HEK293 (cell line): ENCODE measurements around the gene AKAP6.
A peak's percentile ranks its signal among the peaks of the same experiment; 100 is the strongest.

Experiments
- CTCF ChIA-PET: fragments of 350-600 bp; formaldehyde crosslinking; extraction: SDS; loops from one replicate; lab custom pipeline; 2021; ENCODE audit warnings: antibody characterized with exemption; lab: Yijun Ruan, JAX
- POLR2A ChIA-PET: fragments of 300-600 bp; formaldehyde crosslinking; extraction: SDS; loops from one replicate; lab custom pipeline; 2020; ENCODE audit warnings: antibody characterized with exemption, inconsistent platforms; lab: Yijun Ruan, JAX
- H3K27ac ChIP-seq: fragments of 200-500 bp; sonication (Bioruptor generic); 2 replicates; pipeline ENCODE4 v1.5.1; 2014; ENCODE audit warnings: low read depth, low read length, control low read depth, inconsistent platforms; ENCODE audit errors: extremely low read depth
- H3K36me3 ChIP-seq, 2 experiments: fragments of 200-500 bp in 1 of 2; sonication (Bioruptor generic) in 1 of 2; 1 replicate in 1 of 2; 2 replicates in 1 of 2; pipeline ENCODE4 v1.5.1; 2014 to 2017; ENCODE audit warnings: inconsistent platforms in 2 of 2, low read length in 2 of 2; ENCODE audit not compliant: control insufficient read depth in 2 of 2, insufficient read depth in 1 of 2
- H3K4me1 ChIP-seq: fragments of 200-500 bp; sonication (Bioruptor generic); 2 replicates; pipeline ENCODE4 v1.5.1; 2014; ENCODE audit warnings: mild to moderate bottlenecking, low read length, inconsistent platforms; ENCODE audit not compliant: control insufficient read depth, insufficient read depth
- H3K4me3 ChIP-seq: 2 replicates; pipeline ENCODE4 v1.5.1; 2011; ENCODE audit warnings: low read depth, mild to moderate bottlenecking, control low read depth, low read length, moderate library complexity
- H3K9me3 ChIP-seq: fragments of 200-500 bp; sonication (Bioruptor generic); 2 replicates; pipeline ENCODE4 v1.5.1; 2014; ENCODE audit warnings: low read depth, low read length, inconsistent platforms; ENCODE audit not compliant: control insufficient read depth, insufficient read depth
- ATF2 ChIP-seq: fragments of 450-650 bp; formaldehyde crosslinking; IDR thresholded peaks from 2 replicates; pipeline ENCODE4 v1.5.1; 2016; ENCODE audit warnings: missing biosample characterization, missing genetic modification characterization, low read depth
- EGR2 ChIP-seq: fragments of 450-650 bp; formaldehyde crosslinking; IDR thresholded peaks from 2 replicates; pipeline ENCODE4 v1.5.1; 2016; ENCODE audit warnings: low read depth, missing biosample characterization, missing genetic modification characterization
- FEZF1 ChIP-seq: fragments of 450-650 bp; formaldehyde crosslinking; IDR thresholded peaks from 2 replicates; pipeline ENCODE4 v1.5.1; 2016; ENCODE audit warnings: missing biosample characterization, missing genetic modification characterization
- GLIS1 ChIP-seq: fragments of 450-650 bp; formaldehyde crosslinking; IDR thresholded peaks from 2 replicates; pipeline ENCODE4 v1.5.1; 2016; ENCODE audit warnings: missing biosample characterization, missing genetic modification characterization
- PRDM6 ChIP-seq: fragments of 450-650 bp; formaldehyde crosslinking; IDR thresholded peaks from 2 replicates; pipeline ENCODE4 v1.5.1; 2017; ENCODE audit warnings: missing biosample characterization, missing genetic modification characterization
- REPIN1 ChIP-seq: fragments of 450-650 bp; formaldehyde crosslinking; IDR thresholded peaks from 2 replicates; pipeline ENCODE4 v1.5.1; 2017; ENCODE audit warnings: missing biosample characterization, missing genetic modification characterization, low read depth
- ZBTB48 ChIP-seq: fragments of 450-650 bp; formaldehyde crosslinking; IDR thresholded peaks from 2 replicates; pipeline ENCODE4 v1.5.1; 2016; ENCODE audit warnings: missing biosample characterization, missing genetic modification characterization
- ZFHX2 ChIP-seq: fragments of 450-650 bp; formaldehyde crosslinking; conservative IDR thresholded peaks from 2 replicates; pipeline ENCODE4 v1.5.1; 2016; ENCODE audit warnings: missing biosample characterization, missing genetic modification characterization
- ZIC2 ChIP-seq: fragments of 450-650 bp; formaldehyde crosslinking; IDR thresholded peaks from 2 replicates; pipeline ENCODE4 v1.5.1; 2016; ENCODE audit warnings: missing biosample characterization, missing genetic modification characterization
- ZNF121 ChIP-seq: fragments of 450-650 bp; formaldehyde crosslinking; IDR thresholded peaks from 2 replicates; pipeline ENCODE4 v1.5.1; 2016; ENCODE audit warnings: missing biosample characterization, missing genetic modification characterization
- ZNF223 ChIP-seq: fragments of 450-650 bp; formaldehyde crosslinking; IDR thresholded peaks from 2 replicates; pipeline ENCODE4 v1.5.1; 2016; ENCODE audit warnings: missing biosample characterization, missing genetic modification characterization
- ZNF335 ChIP-seq: fragments of 450-650 bp; formaldehyde crosslinking; conservative IDR thresholded peaks from 2 replicates; pipeline ENCODE4 v1.5.1; 2016; ENCODE audit warnings: missing biosample characterization, missing genetic modification characterization
- ZNF530 ChIP-seq: fragments of 450-650 bp; formaldehyde crosslinking; IDR thresholded peaks from 2 replicates; pipeline ENCODE4 v1.5.1; 2016; ENCODE audit warnings: low read depth, missing biosample characterization, missing genetic modification characterization
- ZNF544 ChIP-seq: fragments of 450-650 bp; formaldehyde crosslinking; IDR thresholded peaks from 2 replicates; pipeline ENCODE4 v1.5.0; 2017; ENCODE audit warnings: missing biosample characterization, missing genetic modification characterization
- ZNF548 ChIP-seq: fragments of 450-650 bp; formaldehyde crosslinking; IDR thresholded peaks from 2 replicates; pipeline ENCODE4 v1.5.1; 2016; ENCODE audit warnings: missing biosample characterization, missing genetic modification characterization
- ZNF785 ChIP-seq: fragments of 450-650 bp; formaldehyde crosslinking; IDR thresholded peaks from 2 replicates; pipeline ENCODE4 v1.5.1; 2016; ENCODE audit warnings: missing biosample characterization, missing genetic modification characterization
- ZSCAN16 ChIP-seq: fragments of 450-650 bp; formaldehyde crosslinking; IDR thresholded peaks from 2 replicates; pipeline ENCODE4 v1.5.1; 2016; ENCODE audit warnings: missing biosample characterization, missing genetic modification characterization
- TF ChIP-seq, protein P1 (sequence below): fragments of 450-650 bp; formaldehyde crosslinking; IDR thresholded peaks from 2 replicates; pipeline ENCODE4 v1.5.1; 2016; ENCODE audit warnings: missing biosample characterization, missing genetic modification characterization
- TF ChIP-seq, protein P2 (sequence below): sonication (generic); formaldehyde crosslinking; IDR thresholded peaks from 2 replicates; pipeline ENCODE4 v1.8.1; 2022; ENCODE audit warnings: mild to moderate bottlenecking, moderate library complexity, missing genetic modification reagents

Gene AKAP6

DNA sequence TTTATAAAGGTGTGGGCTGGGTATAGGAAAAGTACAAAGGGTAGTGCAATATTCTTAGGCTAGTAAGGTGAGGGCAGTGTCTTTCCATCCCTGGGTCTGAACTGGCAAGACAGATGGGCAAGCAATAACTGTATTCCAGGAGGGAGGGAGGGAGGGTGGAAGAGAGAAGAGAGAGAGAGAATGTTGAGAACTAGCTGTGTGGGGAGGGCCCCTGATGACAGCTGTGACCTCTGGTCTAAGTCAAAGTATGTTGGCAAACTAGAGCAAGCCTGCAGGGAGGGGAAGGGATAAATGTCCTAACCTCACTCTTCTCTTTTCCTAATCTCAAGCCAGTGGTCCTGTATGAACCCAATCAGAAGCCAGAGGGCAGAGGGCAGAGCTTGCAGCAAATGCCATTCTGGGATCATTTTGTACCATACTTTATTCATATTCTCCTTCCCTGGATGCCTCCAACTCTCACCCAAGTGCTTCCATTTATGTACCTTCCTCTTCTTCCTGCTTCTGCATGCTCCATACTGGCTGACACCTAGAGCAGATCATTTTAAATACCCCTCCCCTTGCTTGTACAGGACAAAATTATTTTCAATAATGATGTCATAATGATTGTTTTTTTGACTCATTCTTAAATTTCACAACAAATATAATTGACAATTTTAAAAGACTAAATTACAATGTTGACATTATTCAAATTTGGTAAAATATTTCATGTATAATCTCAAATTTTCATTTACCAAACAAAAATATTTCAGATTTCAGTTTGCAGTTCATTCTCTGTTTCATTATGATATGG, 75.9 kb downstream of the AKAP6 start:
- CTCF ChIA-PET, result no interaction called here
- TF ChIP-seq ATF2 (tag by site-specific recombination), result peak; percentile 60
- TF ChIP-seq ZNF223 (tag by site-specific recombination), result no peak
- H3K4me3 ChIP-seq, result no peak overlapping the region

GRCh38 chr14:32405856-32406255, 76.8 kb downstream of the AKAP6 start:
- TF ChIP-seq ZNF530 (tag by site-specific recombination) (no peak), ZNF548 (tag by site-specific recombination) (no peak), ZNF335 (tag by site-specific recombination) (no peak), ZNF223 (tag by site-specific recombination) (no peak), REPIN1 (no peak), ZNF121 (tag by site-specific recombination) (no peak)
- TF ChIP-seq, protein P1, sequence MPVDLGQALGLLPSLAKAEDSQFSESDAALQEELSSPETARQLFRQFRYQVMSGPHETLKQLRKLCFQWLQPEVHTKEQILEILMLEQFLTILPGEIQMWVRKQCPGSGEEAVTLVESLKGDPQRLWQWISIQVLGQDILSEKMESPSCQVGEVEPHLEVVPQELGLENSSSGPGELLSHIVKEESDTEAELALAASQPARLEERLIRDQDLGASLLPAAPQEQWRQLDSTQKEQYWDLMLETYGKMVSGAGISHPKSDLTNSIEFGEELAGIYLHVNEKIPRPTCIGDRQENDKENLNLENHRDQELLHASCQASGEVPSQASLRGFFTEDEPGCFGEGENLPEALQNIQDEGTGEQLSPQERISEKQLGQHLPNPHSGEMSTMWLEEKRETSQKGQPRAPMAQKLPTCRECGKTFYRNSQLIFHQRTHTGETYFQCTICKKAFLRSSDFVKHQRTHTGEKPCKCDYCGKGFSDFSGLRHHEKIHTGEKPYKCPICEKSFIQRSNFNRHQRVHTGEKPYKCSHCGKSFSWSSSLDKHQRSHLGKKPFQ, result no peak
- Histone ChIP-seq H3K9me3 (no peaks in the 10 kb centered on the region), H3K27ac (no peak overlapping the region), H3K4me1 (0 out of 2 replicates have a peak, but pooled peaks cover 4% of the 10 kb centered on the region), H3K4me3 (no peak overlapping the region), H3K36me3 (no peaks in the 10 kb centered on the region)
- ChIA-PET CTCF (interaction anchor here (0.6 kb wide), 1 partner anchor 11 kb away, joined by 3 read pairs; no protein-coding TSS in a partner anchor), POLR2A (no interaction called here)

More for the DNA sequence above, 75.9 kb downstream of the AKAP6 start:
- no peaks in the 10 kb centered on the region for H3K9me3 ChIP-seq
- 0 out of 2 replicates have a peak, but pooled peaks cover 4% of the 10 kb centered on the region for H3K4me1 ChIP-seq
- H3K27ac ChIP-seq, result no peak overlapping the region
- POLR2A ChIA-PET, result no interaction called here
- H3K36me3 ChIP-seq, result no peaks in the 10 kb centered on the region

- POLR2A ChIA-PET, result no interaction called here
- Histone ChIP-seq H3K36me3 (no peaks in the 10 kb centered on the region), H3K27ac (no peak overlapping the region), H3K9me3 (no peaks in the 10 kb centered on the region), H3K4me1 (0 out of 2 replicates have a peak, but pooled peaks cover 4% of the 10 kb centered on the region), H3K4me3 (no peak overlapping the region)
- CTCF ChIA-PET, result no interaction called here
- TF ChIP-seq GLIS1, result peak; percentile 55; the same call in 1 of the 2 replicates
- TF ChIP-seq ZSCAN16 (tag by site-specific recombination), result no peak
These were observed 78.0 kb downstream of the AKAP6 start for GRCh38 chr14:32407130-32407529.

DNA sequence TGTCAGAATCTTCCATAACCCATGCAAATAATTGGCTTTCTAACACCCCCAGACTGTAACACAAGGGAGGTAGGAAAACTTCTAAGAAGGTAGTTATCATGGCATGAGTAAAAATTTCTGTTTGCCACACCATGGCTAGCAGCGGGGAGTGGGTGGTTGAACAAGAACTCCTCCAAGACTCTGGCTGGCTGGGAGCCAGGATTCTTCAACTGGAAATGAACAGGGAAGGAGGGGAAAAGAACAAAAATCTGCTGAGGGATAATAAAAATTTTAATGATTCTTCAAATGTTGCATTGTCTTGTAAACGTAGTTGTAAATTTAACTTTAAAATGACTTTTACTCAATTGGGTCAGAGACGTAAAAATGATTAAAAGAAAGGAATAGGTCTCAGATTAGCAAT, 78.9 kb downstream of the AKAP6 start:
- H3K4me1 ChIP-seq, result 0 out of 2 replicates have a peak, but pooled peaks cover 4% of the 10 kb centered on the region
- TF ChIP-seq EGR2 (tag by site-specific recombination) (peak; percentile 55; the same call in 1 of the 2 replicates), ZBTB48 (tag by site-specific recombination) (0 out of 2 replicates have a peak, but pooled peaks have one; percentile 15), ZIC2 (peak; percentile 12; the same call in 1 of the 2 replicates), FEZF1 (peak; percentile 78), ZNF544 (tag by site-specific recombination) (no peak), ZFHX2 (tag by site-specific recombination) (peak; percentile 65), PRDM6 (tag by site-specific recombination) (peak; percentile 78), ZNF785 (no peak), ZNF548 (tag by site-specific recombination) (no peak)
- TF ChIP-seq, protein P2, sequence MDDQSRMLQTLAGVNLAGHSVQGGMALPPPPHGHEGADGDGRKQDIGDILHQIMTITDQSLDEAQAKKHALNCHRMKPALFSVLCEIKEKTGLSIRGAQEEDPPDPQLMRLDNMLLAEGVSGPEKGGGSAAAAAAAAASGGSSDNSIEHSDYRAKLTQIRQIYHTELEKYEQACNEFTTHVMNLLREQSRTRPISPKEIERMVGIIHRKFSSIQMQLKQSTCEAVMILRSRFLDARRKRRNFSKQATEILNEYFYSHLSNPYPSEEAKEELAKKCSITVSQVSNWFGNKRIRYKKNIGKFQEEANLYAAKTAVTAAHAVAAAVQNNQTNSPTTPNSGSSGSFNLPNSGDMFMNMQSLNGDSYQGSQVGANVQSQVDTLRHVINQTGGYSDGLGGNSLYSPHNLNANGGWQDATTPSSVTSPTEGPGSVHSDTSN (CRISPR knock-in tag), result no peak
- ChIA-PET POLR2A (no interaction called here), CTCF (no interaction called here)
- no peak overlapping the region for H3K4me3 ChIP-seq
- no peaks in the 10 kb centered on the region for H3K9me3 ChIP-seq
- H3K27ac ChIP-seq, result no peak overlapping the region
- no peaks in the 10 kb centered on the region for H3K36me3 ChIP-seq
